Ishikawa (cell line): ENCODE data around the gene MTERF1.

Experiments used
- CEBPB ChIP-seq: IDR thresholded peaks from 2 replicates; pipeline ENCODE4 v1.6.1; 2012
- CREB1 ChIP-seq: IDR thresholded peaks from 2 replicates; pipeline ENCODE4 v1.6.1; 2012; ENCODE audit warnings: low read depth
- EP300 ChIP-seq: IDR thresholded peaks from 2 replicates; pipeline ENCODE4 v1.6.1; 2012; ENCODE audit warnings: borderline replicate concordance
- FOXM1 ChIP-seq: IDR thresholded peaks from 2 replicates; pipeline ENCODE4 v1.6.1; 2012; ENCODE audit warnings: low read depth, borderline replicate concordance
- RAD21 ChIP-seq: IDR thresholded peaks from 2 replicates; pipeline ENCODE4 v1.6.1; 2012; ENCODE audit warnings: low read depth
- REST ChIP-seq: IDR thresholded peaks from 2 replicates; pipeline ENCODE4 v1.6.1; 2012; ENCODE audit warnings: low read depth, mild to moderate bottlenecking
- TAF1 ChIP-seq: IDR thresholded peaks from 2 replicates; pipeline ENCODE4 v1.6.1; 2012; ENCODE audit warnings: low read depth, mild to moderate bottlenecking
- TCF12 ChIP-seq: IDR thresholded peaks from 2 replicates; pipeline ENCODE4 v1.6.1; 2012; ENCODE audit warnings: low read depth
- USF1 ChIP-seq: IDR thresholded peaks from 2 replicates; pipeline ENCODE4 v1.6.1; 2012
- YY1 ChIP-seq: IDR thresholded peaks from 2 replicates; pipeline ENCODE4 v1.6.1; 2012; ENCODE audit warnings: low read depth
- ZBTB7A ChIP-seq: IDR thresholded peaks from 2 replicates; pipeline ENCODE4 v1.6.1; 2012; ENCODE audit warnings: low read depth
- TF ChIP-seq, protein P1 (sequence below): IDR thresholded peaks from 2 replicates; pipeline ENCODE4 v1.6.1; 2012

GRCh38 chr7:91832493-91833045 is 47.9 kb downstream of the MTERF1 start:
- TF ChIP-seq YY1 (no peak), REST (no peak), TCF12 (no peak), TAF1 (no peak), CEBPB (no peak), USF1 (no peak), CREB1 (no peak), EP300 (no peak), FOXM1 (no peak), RAD21 (no peak), ZBTB7A (no peak)
- TF ChIP-seq, protein P1, sequence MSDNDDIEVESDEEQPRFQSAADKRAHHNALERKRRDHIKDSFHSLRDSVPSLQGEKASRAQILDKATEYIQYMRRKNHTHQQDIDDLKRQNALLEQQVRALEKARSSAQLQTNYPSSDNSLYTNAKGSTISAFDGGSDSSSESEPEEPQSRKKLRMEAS, result no peak
